Aorta (tissue), 4 donors: ENCODE results near the gene JPT1. TPM values are rescaled to one million over a fixed set of nuclear protein-coding genes. Genes with fewer than 3 reads are reported as not detected.

Experiments used
- polyA plus RNA-seq, 2 donors: library from polyadenylated mRNA; stranded (reverse); fragments of 200-250 nt; gene quantifications; one replicate each; pipeline ENCODE4 v1.2.3, GENCODE V29; 2013
- total RNA-seq, 2 donors: library from RNA; stranded (reverse); fragmentation: NEBNext Ultra II Directional; extraction: Animal tissue kit (Norgen Biotek cat#: 25700); gene quantifications; one replicate each; pipeline ENCODE4 v1.2.1, GENCODE V29; 2021
- donor health status: healthy with polysubstance abuse.
- donor health status: Bipolar disorder and iron deficiency.
- donor health status: DM: no; HTN: no; CAD: no.
- donor health status: DM: yes; HTN: yes; CAD: no.

JPT1 gene
- total and polyA plus RNA-seq, 4 donors = 10.8 to 144 (median 17.2) TPM

Other genes starting within 250 kb of the JPT1 start
- gene USH1G, start 231.3 kb downstream of the JPT1 start, total RNA-seq = not detected
- gene USH1G, start 231.3 kb downstream of the JPT1 start, polyA plus RNA-seq = under 1 TPM in 1 of 2 donors, not detected in 1; 0.13 TPM
- not detected for gene OTOP2, start 230.2 kb downstream of the JPT1 start, total RNA-seq
- gene OTOP2, start 230.2 kb downstream of the JPT1 start, polyA plus RNA-seq = under 1 TPM in 1 of 2 donors, not detected in 1; 0.25 TPM
- not detected for gene OTOP3, start 218.6 kb downstream of the JPT1 start, total RNA-seq
- 1 to 10 TPM in 1 of 2 donors, not detected in 1; 1.8 TPM for gene OTOP3, start 218.6 kb downstream of the JPT1 start, polyA plus RNA-seq
- 10 to 100 TPM; 10.7 to 32.6 TPM for gene HID1, start 181.8 kb downstream of the JPT1 start, total RNA-seq
- 1 to 10 TPM; 6.1 to 7.8 TPM for gene HID1, start 181.8 kb downstream of the JPT1 start, polyA plus RNA-seq
- gene CDR2L, start 166.9 kb downstream of the JPT1 start, total RNA-seq = 10 to 100 TPM; 20.2 to 23.6 TPM
- gene CDR2L, start 166.9 kb downstream of the JPT1 start, polyA plus RNA-seq = 1 to 10 TPM; 5.8 to 7.4 TPM
- 10 to 100 TPM; 16.6 to 17.4 TPM for gene MRPL58, start 141.8 kb downstream of the JPT1 start, total RNA-seq
- gene MRPL58, start 141.8 kb downstream of the JPT1 start, polyA plus RNA-seq = 10 to 100 TPM; 25.2 to 31.2 TPM
- gene ATP5PD, start 107.5 kb downstream of the JPT1 start, total RNA-seq = 100 to 1,000 TPM; 136 to 149 TPM
- 100 to 1,000 TPM; 349 to 520 TPM for gene ATP5PD, start 107.5 kb downstream of the JPT1 start, polyA plus RNA-seq
- gene KCTD2, start 107.3 kb downstream of the JPT1 start, total RNA-seq = 10 to 100 TPM; 21.4 to 26.4 TPM
- gene KCTD2, start 107.3 kb downstream of the JPT1 start, polyA plus RNA-seq = 10 to 100 TPM; 13.9 to 14.9 TPM
- gene SLC16A5, start 66.6 kb downstream of the JPT1 start, total RNA-seq = 10 to 100 TPM in 1 of 2 donors, 1 to 10 TPM in 1; 5.6 to 11.4 TPM
- 1 to 10 TPM; 7.8 to 7.9 TPM for gene SLC16A5, start 66.6 kb downstream of the JPT1 start, polyA plus RNA-seq
- 10 to 100 TPM in 1 of 2 donors, 1 to 10 TPM in 1; 8.7 to 19.4 TPM for gene ARMC7, start 44.5 kb downstream of the JPT1 start, total RNA-seq
- 1 to 10 TPM; 4.9 to 8.6 TPM for gene ARMC7, start 44.5 kb downstream of the JPT1 start, polyA plus RNA-seq
- 10 to 100 TPM; 24.7 to 29.6 TPM for gene NT5C, start 22.8 kb downstream of the JPT1 start, total RNA-seq
- 10 to 100 TPM; 28.7 to 93.0 TPM for gene NT5C, start 22.8 kb downstream of the JPT1 start, polyA plus RNA-seq
- gene SUMO2, start 28.4 kb upstream of the JPT1 start, total RNA-seq = 100 to 1,000 TPM; 262 to 280 TPM
- gene SUMO2, start 28.4 kb upstream of the JPT1 start, polyA plus RNA-seq = 100 to 1,000 TPM in 1 of 2 donors, 10 to 100 TPM in 1; 96.2 to 113 TPM
- 10 to 100 TPM; 71.0 to 76.2 TPM for gene NUP85, start 51.2 kb upstream of the JPT1 start, total RNA-seq
- 10 to 100 TPM; 17.2 to 99.5 TPM for gene NUP85, start 51.2 kb upstream of the JPT1 start, polyA plus RNA-seq
- gene GGA3, start 107.1 kb upstream of the JPT1 start, total RNA-seq = 10 to 100 TPM; 38.9 to 51.0 TPM
- 10 to 100 TPM in 1 of 2 donors, 1 to 10 TPM in 1; 5.6 to 30.8 TPM for gene GGA3, start 107.1 kb upstream of the JPT1 start, polyA plus RNA-seq
- gene MRPS7, start 107.4 kb upstream of the JPT1 start, total RNA-seq = 10 to 100 TPM; 24.6 to 26.6 TPM
- gene MRPS7, start 107.4 kb upstream of the JPT1 start, polyA plus RNA-seq = 10 to 100 TPM; 37.9 to 38.8 TPM
- gene MIF4GD, start 116.7 kb upstream of the JPT1 start, total RNA-seq = 10 to 100 TPM; 26.2 to 27.4 TPM
- gene MIF4GD, start 116.7 kb upstream of the JPT1 start, polyA plus RNA-seq = 10 to 100 TPM; 27.7 to 33.0 TPM
- 10 to 100 TPM in 1 of 2 donors, 1 to 10 TPM in 1; 8.0 to 15.7 TPM for gene SLC25A19, start 134.9 kb upstream of the JPT1 start, total RNA-seq
- gene SLC25A19, start 134.9 kb upstream of the JPT1 start, polyA plus RNA-seq = 1 to 10 TPM; 5.0 to 7.8 TPM